Eye (tissue), 1 donor: ENCODE data around the gene MAPKAP1.
"Not testable (repeated sequence)": the region's sequence is repeated elsewhere in the genome, so short reads cannot be mapped to it uniquely, and the experiment has no call there.

Experiments
- DNase-seq: peaks from one replicate; pipeline ENCODE4 v3.0.0-alpha.2; 2015

The MAPKAP1 gene

GRCh38 chr9:125405938-125406809 is 300.8 kb downstream of the MAPKAP1 start:
- DNase-seq: no peak

GRCh38 chr9:125404733-125405132 is 302.3 kb downstream of the MAPKAP1 start:
- DNase-seq: no peak

DNA sequence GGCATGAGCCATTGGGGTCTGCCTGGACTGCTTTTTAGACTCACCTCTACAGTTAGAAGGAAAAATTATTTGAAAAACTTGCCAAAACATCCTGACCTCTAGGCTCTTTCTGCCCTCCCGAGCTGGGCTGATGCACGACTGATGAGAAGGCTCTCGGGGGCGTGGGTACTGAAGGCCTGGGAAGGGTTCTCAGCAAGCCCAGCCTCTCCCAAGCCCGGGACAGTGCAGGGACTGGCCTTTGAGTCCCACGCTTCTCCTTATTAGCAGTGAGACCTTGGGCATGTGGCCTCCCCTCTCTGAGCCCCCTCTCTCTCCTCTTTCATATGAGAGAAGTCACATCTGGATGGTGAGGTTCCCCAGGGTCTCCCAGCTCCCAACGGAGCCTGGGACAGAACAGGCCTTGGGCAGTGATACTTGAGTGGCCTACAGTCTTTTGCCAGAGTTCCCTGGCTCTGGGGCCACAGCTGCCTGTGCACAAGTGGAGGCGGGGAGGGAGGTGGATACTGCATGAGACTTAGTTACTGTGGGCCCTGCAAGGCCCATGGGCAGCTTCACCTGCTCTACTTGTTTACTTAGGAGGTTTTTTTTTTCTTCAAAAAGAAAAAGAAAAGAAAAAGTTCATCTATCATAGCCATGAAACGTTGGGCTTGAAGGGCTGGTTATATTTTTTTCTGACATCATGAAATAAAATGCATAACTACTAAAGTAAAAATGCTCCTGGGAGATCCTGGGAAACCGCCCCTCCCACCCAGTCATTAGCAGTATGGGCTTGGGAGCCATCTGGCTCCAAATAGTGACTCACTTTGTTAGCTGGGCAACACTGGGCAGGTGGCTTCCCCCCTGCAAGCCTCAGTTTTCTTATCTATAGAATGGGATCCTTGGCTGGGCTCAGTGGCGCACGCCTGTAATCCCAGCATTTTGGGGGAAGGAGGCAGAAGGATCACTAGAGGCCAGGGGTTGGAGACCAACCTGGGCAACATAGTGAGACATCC is 306.0 kb downstream of the MAPKAP1 start:
- DNase-seq: no peak

DNA sequence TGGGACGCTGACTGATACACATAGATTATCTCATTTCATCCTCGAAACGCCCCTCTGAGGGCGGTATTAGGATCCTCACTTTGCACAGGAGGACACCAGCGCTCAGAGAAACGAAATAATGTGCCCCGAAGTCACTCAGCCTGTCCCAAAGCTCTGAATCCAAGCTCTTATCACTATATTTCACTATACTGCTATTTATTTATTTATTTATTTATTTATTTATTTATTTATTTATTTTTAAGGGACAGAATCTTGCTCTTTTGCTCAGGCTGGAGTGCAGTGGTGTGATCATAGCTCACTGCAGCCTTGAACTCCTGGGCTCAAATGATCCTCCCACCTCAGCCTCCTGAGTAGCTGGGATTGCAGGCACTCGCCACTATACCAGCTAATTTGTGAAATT is 306.8 kb downstream of the MAPKAP1 start:
- DNase-seq: not testable (repeated sequence)

DNA sequence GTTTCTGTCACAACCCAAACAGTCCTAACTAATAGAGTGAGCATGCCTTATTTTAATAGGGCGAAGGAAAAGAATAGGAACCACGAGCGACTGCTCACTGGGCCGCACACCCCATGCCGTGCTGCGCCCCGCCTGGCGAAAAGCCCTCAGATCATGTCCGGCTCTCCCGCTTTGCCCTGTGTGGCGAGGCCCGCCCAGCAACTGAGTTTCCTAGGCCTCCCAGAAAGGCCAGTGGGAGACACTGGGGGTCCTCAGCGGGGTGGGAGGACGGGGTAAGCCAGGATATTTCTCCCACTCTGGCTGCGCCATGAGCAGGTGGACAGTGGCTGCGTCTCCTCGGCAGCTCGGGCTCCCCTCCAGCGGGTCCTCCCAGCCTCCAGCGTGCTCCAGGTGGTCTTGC is 307.3 kb downstream of the MAPKAP1 start:
- DNase-seq: no peak

- no peak for DNase-seq
Measured at GRCh38 chr9:125399165-125399564, 307.8 kb downstream of the MAPKAP1 start.

- no peak for DNase-seq
Measured at GRCh38 chr9:125398243-125398642, 308.8 kb downstream of the MAPKAP1 start.

DNA sequence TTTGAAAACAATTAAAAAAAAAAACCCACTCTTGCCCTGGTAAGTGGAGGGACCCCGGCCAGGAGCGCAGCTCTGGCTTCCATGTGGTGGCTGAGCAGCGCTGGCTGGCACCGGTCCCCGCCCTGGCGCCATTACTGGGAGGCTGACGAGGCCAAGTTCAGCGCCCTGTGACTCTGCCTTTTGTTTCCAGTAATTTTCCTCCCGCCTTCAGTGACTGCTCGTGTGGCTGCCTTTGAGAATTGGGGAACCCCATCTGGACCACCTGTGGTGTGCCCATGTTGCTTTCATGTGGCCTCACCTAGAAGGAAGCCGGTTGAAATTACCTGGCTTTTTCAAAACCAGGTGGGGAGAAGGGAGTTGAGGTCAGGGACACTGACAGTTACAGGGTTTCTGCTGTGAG is 309.3 kb downstream of the MAPKAP1 start:
- no peak for DNase-seq

- DNase-seq: no peak
Measured at GRCh38 chr9:125396799-125397198, 310.2 kb downstream of the MAPKAP1 start.

GRCh38 chr9:125393426-125393825 is 313.6 kb downstream of the MAPKAP1 start:
- DNase-seq: no peak

DNA sequence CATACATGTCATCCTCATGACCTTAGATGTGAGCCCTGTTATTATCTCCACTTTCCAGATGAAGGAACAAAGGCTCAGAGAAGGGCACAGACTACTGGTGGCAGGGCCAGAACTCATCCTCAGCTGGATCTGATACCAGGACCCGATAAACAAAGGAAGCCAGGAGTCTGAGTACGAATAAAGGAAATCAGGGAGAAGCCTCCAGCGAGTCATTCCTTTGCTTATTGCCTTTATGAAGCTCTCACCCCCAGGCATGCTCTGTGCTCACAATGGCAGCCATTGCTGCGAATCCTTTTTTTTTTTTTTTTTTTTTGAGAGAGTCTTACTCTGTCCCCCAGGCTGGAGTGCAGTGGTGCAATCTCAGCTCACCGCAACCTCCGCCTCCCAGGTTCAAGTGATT is 315.3 kb downstream of the MAPKAP1 start:
- no peak for DNase-seq

GRCh38 chr9:125388978-125389377 is 318.0 kb downstream of the MAPKAP1 start:
- no peak for DNase-seq

GRCh38 chr9:125387861-125388524 is 319.0 kb downstream of the MAPKAP1 start:
- no peak for DNase-seq
